CD14-positive monocyte (primary cell): Measurements from ENCODE around the gene PPA1. TPM values are rescaled to one million over a fixed set of nuclear protein-coding genes. Genes with fewer than 3 reads are reported as not detected.

ENCODE experiments used
- DNase-seq, 3 donors: peaks; one replicate each; pipeline ENCODE4 v3.0.0-alpha.2; 2011 to 2022
- H2AFZ ChIP-seq: 2 replicates; pipeline ENCODE4 v1.6.0; 2012; ENCODE audit warnings: mild to moderate bottlenecking, low read depth, low read length, inconsistent platforms; ENCODE audit not compliant: insufficient read depth, poor library complexity, severe bottlenecking
- H3K27ac ChIP-seq, 2 donors: 1 replicate in 1 of 2; 2 replicates in 1 of 2; pipeline ENCODE4 v1.5.1; 2012 to 2013; ENCODE audit warnings: low read length in 2 of 2, control low read depth in 1 of 2, inconsistent platforms in 1 of 2, low read depth in 1 of 2, mild to moderate bottlenecking in 1 of 2
- H3K27me3 ChIP-seq, 2 donors: one replicate each; pipeline versions ENCODE4 v1.6.0 to v1.6.1; 2011 to 2013; ENCODE audit warnings: low read length in 2 of 2; ENCODE audit not compliant: control insufficient read depth in 2 of 2, insufficient read depth in 2 of 2
- H3K36me3 ChIP-seq, 2 donors: replicated peaks in 1 of 2; 1 replicate in 1 of 2; 2 replicates in 1 of 2; pipeline versions ENCODE4 v1.5.1 to v1.6.1; 2012 to 2013; ENCODE audit warnings: low read length in 2 of 2, control low read depth in 1 of 2, inconsistent platforms in 1 of 2, mild to moderate bottlenecking in 1 of 2; ENCODE audit not compliant: insufficient read depth in 2 of 2, control insufficient read depth in 1 of 2
- H3K4me1 ChIP-seq, 2 donors: 1 replicate in 1 of 2; 2 replicates in 1 of 2; pipeline versions ENCODE4 v1.5.1 to v1.6.1; 2012 to 2013; ENCODE audit warnings: low read length in 2 of 2, control low read depth in 1 of 2, inconsistent platforms in 1 of 2, mild to moderate bottlenecking in 1 of 2, moderate library complexity in 1 of 2; ENCODE audit not compliant: insufficient read depth in 2 of 2, control insufficient read depth in 1 of 2
- H3K4me2 ChIP-seq: replicated peaks from 2 replicates; pipeline ENCODE3; 2012; ENCODE audit warnings: low read length, moderate library complexity, mild to moderate bottlenecking; ENCODE audit not compliant: poor library complexity, severe bottlenecking; ENCODE audit errors: extremely low read depth
- H3K4me3 ChIP-seq, 3 experiments: fragments of 200-600 bp in 1 of 3; sonication (generic) in 1 of 3; replicated peaks in 1 of 3; 1 replicate in 2 of 3; 2 replicates in 1 of 3; pipeline ENCODE4 v1.5.1; 2011 to 2013; ENCODE audit warnings: low read length in 3 of 3, mild to moderate bottlenecking in 3 of 3, control low read depth in 2 of 3, low read depth in 2 of 3, inconsistent platforms in 1 of 3, moderate library complexity in 1 of 3
- H3K79me2 ChIP-seq: 2 replicates; pipeline ENCODE4 v1.6.0; 2012; ENCODE audit warnings: mild to moderate bottlenecking, control low read depth, inconsistent platforms, low read length, moderate library complexity; ENCODE audit not compliant: insufficient read depth
- H3K9ac ChIP-seq: 2 replicates; pipeline ENCODE4 v1.6.0; 2017; ENCODE audit warnings: low read length, mild to moderate bottlenecking; ENCODE audit not compliant: insufficient read depth, poor library complexity, severe bottlenecking
- H3K9me3 ChIP-seq, 2 donors: replicated peaks in 1 of 2; 1 replicate in 1 of 2; 2 replicates in 1 of 2; pipeline versions ENCODE4 v1.5.1 to v1.6.1; 2012 to 2013; ENCODE audit warnings: low read length in 2 of 2, control low read depth in 1 of 2; ENCODE audit not compliant: control insufficient read depth in 1 of 2, insufficient read depth in 1 of 2
- H4K20me1 ChIP-seq: 2 replicates; pipeline ENCODE4 v1.6.0; 2012; ENCODE audit warnings: mild to moderate bottlenecking, low read length, control low read depth, moderate library complexity; ENCODE audit not compliant: insufficient read depth
- H3K27ac Mint-ChIP-seq, 7 donors: one replicate each; pipeline ENCODE4 v1.8.0; 2020; ENCODE audit warnings: mild to moderate bottlenecking in 7 of 7, mixed read lengths in 7 of 7, moderate library complexity in 6 of 7, inconsistent platforms in 2 of 7
- H3K27me3 Mint-ChIP-seq, 3 donors: one replicate each; pipeline ENCODE4 v1.8.0; 2021 to 2022; ENCODE audit warnings: low read depth in 3 of 3, mild to moderate bottlenecking in 3 of 3, mixed read lengths in 3 of 3, moderate library complexity in 3 of 3, inconsistent platforms in 1 of 3
- H3K36me3 Mint-ChIP-seq, 2 donors: one replicate each; pipeline ENCODE4 v1.8.0; 2020; ENCODE audit warnings: mixed read lengths in 2 of 2, inconsistent platforms in 1 of 2, mild to moderate bottlenecking in 1 of 2
- H3K4me1 Mint-ChIP-seq: one replicate; pipeline ENCODE4 v1.8.0; 2020; ENCODE audit warnings: mild to moderate bottlenecking, mixed read lengths
- H3K4me3 Mint-ChIP-seq, 2 donors: one replicate each; pipeline ENCODE4 v1.8.0; 2020; ENCODE audit warnings: mild to moderate bottlenecking in 2 of 2, mixed read lengths in 2 of 2, moderate library complexity in 1 of 2
- H3K9me3 Mint-ChIP-seq, 7 donors: one replicate each; pipeline ENCODE4 v1.8.0; 2020 to 2022; ENCODE audit warnings: mixed read lengths in 7 of 7, mild to moderate bottlenecking in 6 of 7, moderate library complexity in 6 of 7, inconsistent platforms in 2 of 7
- CTCF ChIP-seq: fragments of 200-600 bp; IDR thresholded peaks from one replicate; pipeline ENCODE4 v1.8.0; 2022; ENCODE audit warnings: antibody characterized with exemption, mild to moderate bottlenecking
- WGBS: methylation state at CpG from one replicate; pipeline ENCODE4 v1.1.5; 2013; ENCODE audit warnings: missing lambda C conversion rate; ENCODE audit not compliant: insufficient coverage; 5-methylcytosine and 5-hydroxymethylcytosine counted together
- intact Hi-C, 2 donors: fragments of 100-400 bp; cut with micrococcal nuclease; formaldehyde crosslinking; loops; one replicate each; pipeline versions ENCODE4 v1.15.0 to v1.15.1; 2023
- polyA plus RNA-seq, 3 donors: library from polyadenylated mRNA; depleted of rRNA in 1 of 3; unstranded in 2 of 3; stranded (reverse) in 1 of 3; fragments of 300-500 nt in 2 of 3; fragments of >200 nt in 1 of 3; fragmentation: Illumina TruSeq in 2 of 3; gene quantifications; 1 replicate in 2 of 3; 2 replicates in 1 of 3; pipeline ENCODE4 v1.2.3, GENCODE V29; 2012 to 2021

PPA1 gene
- polyA plus RNA-seq, 3 donors, result 30.9 to 125 (median 112) TPM

- Histone ChIP-seq H3K9ac (no peak overlapping the region), H3K36me3 (no peaks in the 10 kb centered on the region), H2AFZ (no peak overlapping the region), H3K27ac (no peak overlapping the region), H3K27me3 (no peaks in the 10 kb centered on the region), H3K79me2 (no peaks in the 10 kb centered on the region), H3K4me1 (peaks cover 35 to 47% of the 10 kb centered on the region in 2 donors), H3K4me3 (no peak overlapping the region), H4K20me1 (no peaks in the 10 kb centered on the region), H3K4me2 (no peak overlapping the region), H3K9me3 (no peaks in the 10 kb centered on the region)
- Mint-ChIP-seq H3K27me3 (peaks cover 3 to 6% (median 3%) of the 10 kb centered on the region in 3 donors), H3K9me3 (peaks cover 0 to 3% (median 0%) of the 10 kb centered on the region in 7 donors), H3K4me1 (peaks cover 46% of the 10 kb centered on the region), H3K36me3 (peaks cover 1 to 3% of the 10 kb centered on the region in 2 donors), H3K4me3 (peak overlapping the region in 1 of 2 donors; percentile 42), H3K27ac (peak overlapping the region in 2 of 7 donors; percentile 48 to 54)
- TF ChIP-seq CTCF, result no peak
- intact Hi-C loops, result loop anchor here (5.0 kb wide), 1 partner anchor 90 kb away; no protein-coding TSS in a partner anchor
- 81% methylated on average over 12 of the region's 17 CpGs for WGBS
- no peak for DNase-seq
These were observed 39.0 kb upstream of the PPA1 start for GRCh38 chr10:70271996-70272924.

- Mint-ChIP-seq H3K36me3 (peaks cover 3% of the 10 kb centered on the region in 2 donors), H3K27ac (peak overlapping the region in 1 of 7 donors; percentile 35), H3K4me1 (peaks cover 39% of the 10 kb centered on the region), H3K27me3 (peaks cover 7 to 8% (median 7%) of the 10 kb centered on the region in 3 donors), H3K4me3 (no peak overlapping the region), H3K9me3 (peaks cover 0 to 3% (median 0%) of the 10 kb centered on the region in 7 donors)
- H3K9ac ChIP-seq, result no peak overlapping the region
- H3K9me3 ChIP-seq, result no peaks in the 10 kb centered on the region
- H3K4me3 ChIP-seq, result no peak overlapping the region
- no peak for DNase-seq
- no peaks in the 10 kb centered on the region for H3K79me2 ChIP-seq
- H3K27ac ChIP-seq, result no peak overlapping the region
- 90% methylated on average over 2 of the region's 2 CpGs for WGBS
- H3K36me3 ChIP-seq, result no peaks in the 10 kb centered on the region
- H4K20me1 ChIP-seq, result no peaks in the 10 kb centered on the region
- no peak for TF ChIP-seq CTCF
- intact Hi-C loops, result loop anchor here (5.0 kb wide), 1 partner anchor 91 kb away; no protein-coding TSS in a partner anchor
- no peak overlapping the region for H2AFZ ChIP-seq
- H3K27me3 ChIP-seq, result no peaks in the 10 kb centered on the region
- no peak overlapping the region for H3K4me2 ChIP-seq
- H3K4me1 ChIP-seq, result peaks cover 25 to 43% of the 10 kb centered on the region in 2 donors
These were observed 37.7 kb upstream of the PPA1 start for GRCh38 chr10:70270952-70271351.
